H1 (cell line): Measurements from ENCODE around the gene C1QTNF1. TPM values are rescaled to one million over a fixed set of nuclear protein-coding genes. Genes with fewer than 3 reads are reported as not detected.
A peak's percentile ranks its signal among the peaks of the same experiment; 100 is the strongest.

Experiments used
- CTCF ChIA-PET: fragments of 300-600 bp; sonication (Branson Sonifier 250); formaldehyde crosslinking; loops from one replicate; lab custom pipeline; 2021; ENCODE audit not compliant: partially characterized antibody; lab: Charles Lee
- POLR2A ChIA-PET: fragments of 300-600 bp; sonication (Branson Sonifier 250); formaldehyde crosslinking; loops from one replicate; lab custom pipeline; 2021; ENCODE audit warnings: inconsistent platforms; ENCODE audit not compliant: partially characterized antibody; lab: Charles Lee
- DNase-seq, 2 experiments: peaks; one replicate each; pipeline versions ENCODE4 v3.0.0 to v3.0.0-alpha.2; 2010 to 2022; ENCODE audit warnings: low spot score in 2 of 2, low read depth in 1 of 2, mixed read lengths in 1 of 2
- FAIRE-seq: peaks from 2 replicates; lab custom pipeline; 2011; peaks lifted over from hg19 to GRCh38; lab: Jason Lieb, UNC
- H2AFZ ChIP-seq: 2 replicates; pipeline ENCODE4 v1.8.1; 2012; ENCODE audit warnings: low read length, inconsistent platforms
- H2AK5ac ChIP-seq: 2 replicates; pipeline ENCODE4 v1.6.1; 2013; ENCODE audit warnings: low read depth, low read length
- H2BK120ac ChIP-seq: replicated peaks from 2 replicates; pipeline ENCODE3; 2013; ENCODE audit warnings: low read depth, low read length, inconsistent platforms
- H2BK12ac ChIP-seq: 2 replicates; pipeline ENCODE4 v1.6.1; 2013; ENCODE audit warnings: low read depth, low read length
- H2BK15ac ChIP-seq: 2 replicates; pipeline ENCODE4 v1.6.1; 2013; ENCODE audit warnings: low read length
- H2BK20ac ChIP-seq: 2 replicates; pipeline ENCODE4 v1.6.1; 2013; ENCODE audit warnings: low read length
- H2BK5ac ChIP-seq: 2 replicates; pipeline ENCODE4 v1.6.1; 2013; ENCODE audit warnings: low read depth, low read length
- H3K14ac ChIP-seq: 2 replicates; pipeline ENCODE4 v1.6.1; 2013; ENCODE audit warnings: inconsistent platforms; ENCODE audit not compliant: insufficient read length
- H3K18ac ChIP-seq: 2 replicates; pipeline ENCODE4 v1.6.1; 2013; ENCODE audit warnings: low read length; ENCODE audit errors: extremely low read depth
- H3K23ac ChIP-seq: 2 replicates; pipeline ENCODE4 v1.6.1; 2013; ENCODE audit warnings: inconsistent platforms; ENCODE audit not compliant: insufficient read length
- H3K23me2 ChIP-seq: 2 replicates; pipeline ENCODE4 v1.6.1; 2013; ENCODE audit warnings: low read depth, low read length
- H3K27ac ChIP-seq: 2 replicates; pipeline ENCODE4 v1.6.1; 2011; ENCODE audit warnings: low read depth, low read length, inconsistent platforms
- H3K27me3 ChIP-seq, 4 experiments: replicated peaks in 1 of 4; 1 replicate in 1 of 4; 2 replicates in 3 of 4; pipeline versions ENCODE4 v1.6.1 to v1.8.1; 2011 to 2013; ENCODE audit warnings: low read length in 3 of 4, mild to moderate bottlenecking in 3 of 4, inconsistent platforms in 2 of 4, mixed read lengths in 2 of 4, moderate library complexity in 1 of 4; ENCODE audit not compliant: control insufficient read depth in 3 of 4, insufficient read depth in 3 of 4; ENCODE audit errors: extremely low read depth in 1 of 4
- H3K36me3 ChIP-seq, 4 experiments: 2 replicates each; pipeline versions ENCODE4 v1.6.1 to v1.8.1; 2011 to 2013; ENCODE audit warnings: mild to moderate bottlenecking in 4 of 4, low read length in 3 of 4, moderate library complexity in 2 of 4, control low read depth in 1 of 4, inconsistent platforms in 1 of 4; ENCODE audit not compliant: insufficient read depth in 4 of 4, control insufficient read depth in 2 of 4
- H3K4ac ChIP-seq: replicated peaks from 2 replicates; pipeline ENCODE3; 2013; ENCODE audit warnings: low read length, low read depth, mixed read lengths, inconsistent platforms; ENCODE audit not compliant: insufficient read length
- H3K4me1 ChIP-seq, 4 experiments: replicated peaks in 1 of 4; 1 replicate in 1 of 4; 2 replicates in 3 of 4; pipeline versions ENCODE4 v1.6.1 to v1.8.1; 2011 to 2013; ENCODE audit warnings: low read length in 3 of 4, inconsistent platforms in 2 of 4, mixed read lengths in 1 of 4; ENCODE audit not compliant: insufficient read depth in 4 of 4, control insufficient read depth in 3 of 4
- H3K4me2 ChIP-seq, 2 experiments: 2 replicates each; pipeline versions ENCODE4 v1.6.1 to v1.8.1; 2011 to 2013; ENCODE audit warnings: low read depth in 2 of 2, low read length in 2 of 2, control low read depth in 1 of 2, inconsistent platforms in 1 of 2, mild to moderate bottlenecking in 1 of 2; ENCODE audit not compliant: insufficient read depth in 1 of 2
- H3K4me3 ChIP-seq, 4 experiments: fragments of 200-600, 300-600 bp in 1 of 4; sonication (generic), shearing (Covaris generic), sonication (Bioruptor Twin) in 1 of 4; 2 replicates each; pipeline versions ENCODE4 v1.5.1 to v1.8.1; 2011 to 2016; ENCODE audit warnings: low read length in 4 of 4, low read depth in 3 of 4, control low read depth in 2 of 4, inconsistent platforms in 2 of 4, mild to moderate bottlenecking in 2 of 4, mixed read lengths in 1 of 4, moderate library complexity in 1 of 4; ENCODE audit not compliant: insufficient read depth in 2 of 4; ENCODE audit errors: extremely low read depth in 1 of 4
- H3K56ac ChIP-seq: replicated peaks from 2 replicates; pipeline ENCODE3; 2013; ENCODE audit warnings: low read depth, mild to moderate bottlenecking, mixed read lengths, low read length, inconsistent platforms; ENCODE audit not compliant: insufficient read length
- H3K79me1 ChIP-seq: 2 replicates; pipeline ENCODE4 v1.6.1; 2013; ENCODE audit warnings: low read depth, low read length, control low read depth
- H3K79me2 ChIP-seq, 2 experiments: 2 replicates each; pipeline versions ENCODE4 v1.6.1 to v1.8.1; 2012 to 2013; ENCODE audit warnings: low read length in 2 of 2, mild to moderate bottlenecking in 2 of 2, inconsistent platforms in 1 of 2; ENCODE audit not compliant: insufficient read depth in 2 of 2, control insufficient read depth in 1 of 2
- H3K9ac ChIP-seq, 4 experiments: replicated peaks in 1 of 4; 1 replicate in 1 of 4; 2 replicates in 3 of 4; pipeline versions ENCODE4 v1.6.1 to v1.8.1; 2011 to 2013; ENCODE audit warnings: low read depth in 3 of 4, low read length in 3 of 4, control low read depth in 2 of 4, mild to moderate bottlenecking in 2 of 4, moderate library complexity in 2 of 4, inconsistent platforms in 1 of 4; ENCODE audit errors: extremely low read depth in 1 of 4
- H3K9me3 ChIP-seq, 2 experiments: 2 replicates each; pipeline versions ENCODE4 v1.6.1 to v1.8.1; 2012 to 2013; ENCODE audit warnings: mild to moderate bottlenecking in 2 of 2, moderate library complexity in 2 of 2, control low read depth in 1 of 2, inconsistent platforms in 1 of 2, low read depth in 1 of 2, low read length in 1 of 2, mixed read lengths in 1 of 2; ENCODE audit not compliant: insufficient read depth in 2 of 2
- H4K20me1 ChIP-seq, 2 experiments: replicated peaks in 1 of 2; 2 replicates each; pipeline versions ENCODE3 to v1.8.1; 2011 to 2013; ENCODE audit warnings: inconsistent platforms in 2 of 2, low read length in 2 of 2, mild to moderate bottlenecking in 1 of 2; ENCODE audit not compliant: insufficient read depth in 2 of 2, control insufficient read depth in 1 of 2
- H4K5ac ChIP-seq: 2 replicates; pipeline ENCODE4 v1.6.1; 2013; ENCODE audit warnings: low read length, low read depth, mixed read lengths, inconsistent platforms; ENCODE audit not compliant: insufficient read length
- H4K8ac ChIP-seq: 2 replicates; pipeline ENCODE4 v1.8.0; 2013; ENCODE audit warnings: mild to moderate bottlenecking, moderate library complexity, low read length, inconsistent platforms; ENCODE audit not compliant: insufficient read depth; ENCODE audit errors: extremely low read depth
- H4K91ac ChIP-seq: replicated peaks from 2 replicates; pipeline ENCODE3; 2013; ENCODE audit warnings: low read length, mixed read lengths, inconsistent platforms; ENCODE audit not compliant: insufficient read length
- NRF1 ChIP-seq: IDR thresholded peaks from 2 replicates; pipeline ENCODE4 v1.6.1; 2011; ENCODE audit warnings: mild to moderate bottlenecking, low read depth, low read length, improper control_type of control experiment
- POLR2A ChIP-seq, 2 experiments: IDR thresholded peaks; 1 replicate in 1 of 2; 2 replicates in 1 of 2; pipeline ENCODE4 v1.6.1; 2011; ENCODE audit warnings: low read depth in 2 of 2, low read length in 2 of 2, mild to moderate bottlenecking in 2 of 2; ENCODE audit errors: control extremely low read depth in 1 of 2
- RAD21 ChIP-seq, 2 experiments: IDR thresholded peaks in 1 of 2; conservative IDR thresholded peaks in 1 of 2; 2 replicates each; pipeline ENCODE4 v1.6.1; 2011; ENCODE audit warnings: low read depth in 2 of 2, low read length in 2 of 2, improper control_type of control experiment in 1 of 2, inconsistent platforms in 1 of 2, mild to moderate bottlenecking in 1 of 2, moderate library complexity in 1 of 2
- WGBS, 2 experiments: shearing (Covaris generic) in 1 of 2; methylation state at CpG; one replicate each; pipeline versions ENCODE4 v1.1.6 to v1.1.7; 2013 to 2015; ENCODE audit warnings: low lambda C conversion rate in 2 of 2, mixed read lengths in 2 of 2, inconsistent platforms in 1 of 2, low coverage in 1 of 2, missing lambda C conversion rate in 1 of 2; ENCODE audit not compliant: insufficient replicate concordance in 2 of 2, insufficient coverage in 1 of 2, insufficient read length in 1 of 2; ENCODE audit errors: extremely low coverage in 1 of 2, missing lambda C conversion rate in 1 of 2; 5-methylcytosine and 5-hydroxymethylcytosine counted together
- polyA plus RNA-seq, 7 experiments: library from polyadenylated mRNA; depleted of rRNA in 3 of 7; stranded (reverse) in 5 of 7; unstranded in 2 of 7; fragments of >200 nt in 5 of 7; fragments of 200-250 nt in 2 of 7; gene quantifications; 1 replicate in 5 of 7; 2 replicates in 1 of 7; 4 replicates in 1 of 7; pipeline versions ENCODE4 v1.2.1 to v1.2.3, GENCODE V29; 2011 to 2013; ENCODE audit warnings: missing spikeins in 2 of 7, mixed read lengths in 2 of 7
- total RNA-seq: library from RNA; stranded (reverse); fragmentation: NEBNext Ultra II Directional; extraction: Animal tissue kit (Norgen Biotek cat#: 25700); gene quantifications from 2 replicates; pipeline ENCODE4 v1.2.1, GENCODE V29; 2021
- TF ChIP-seq, protein P1 (sequence below), 3 experiments: IDR thresholded peaks; 1 replicate in 2 of 3; 2 replicates in 1 of 3; pipeline versions ENCODE4 v1.5.1 to v1.6.1; 2011; ENCODE audit warnings: low read length in 3 of 3, mild to moderate bottlenecking in 3 of 3, inconsistent platforms in 2 of 3, low read depth in 1 of 3, moderate library complexity in 1 of 3; ENCODE audit not compliant: insufficient read depth in 1 of 3; ENCODE audit errors: control extremely low read depth in 1 of 3

C1QTNF1 gene
- total and polyA plus RNA-seq, 2 of the 8 experiments (the other 6 are each of a cell fraction or from before 2014, with no cell fraction given): 1.5 to 2.5 TPM

DNA sequence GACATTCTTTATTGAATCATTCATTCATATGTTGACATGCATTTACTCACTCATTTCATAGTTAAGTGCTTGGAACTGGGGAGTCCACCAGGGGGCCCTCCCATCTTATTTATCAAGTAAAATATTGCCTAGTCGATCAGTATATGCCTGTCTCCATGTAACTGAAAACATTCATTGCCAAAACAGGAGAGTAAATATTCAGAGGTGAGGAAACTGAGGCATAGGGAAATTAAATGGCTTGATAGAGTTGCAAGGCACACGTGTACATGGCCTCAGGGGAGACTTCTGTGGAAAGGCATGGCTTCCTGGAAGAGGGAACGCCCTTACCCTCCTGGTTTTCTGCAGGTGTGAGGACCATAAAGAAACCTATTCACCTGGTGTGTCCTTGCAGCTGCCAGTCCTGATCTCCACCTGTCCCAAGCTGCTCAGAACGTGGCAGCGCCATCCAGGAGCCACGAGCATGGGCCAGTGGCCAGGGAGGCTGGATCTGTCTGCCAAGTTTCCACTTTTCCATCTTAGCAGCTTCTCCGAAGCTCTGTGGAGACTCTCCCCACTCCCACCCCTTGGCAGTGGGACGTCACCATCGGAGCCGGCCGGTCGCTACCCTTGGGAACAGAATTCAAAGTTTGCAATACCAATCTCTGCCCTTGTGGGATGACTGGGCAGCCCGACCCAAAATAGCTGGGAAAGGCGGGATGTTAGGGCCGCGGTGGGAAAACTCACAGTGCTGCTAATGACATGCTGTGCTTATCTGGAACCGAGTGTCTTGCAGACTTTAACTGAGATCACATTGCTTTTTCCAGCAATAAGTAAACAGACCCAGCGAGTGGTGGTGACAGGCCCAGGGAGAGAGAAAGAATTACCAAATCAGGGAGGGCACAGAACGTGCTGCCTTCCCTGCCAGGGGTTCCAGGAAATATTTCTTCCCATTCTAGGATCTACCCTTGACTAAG is 4.1 kb upstream of the C1QTNF1 start:
- POLR2A ChIA-PET: no interaction called here
- Histone ChIP-seq H2BK20ac (no peak overlapping the region), H2BK120ac (no peak overlapping the region), H4K8ac (no peak overlapping the region), H3K56ac (no peak overlapping the region), H3K27ac (no peak overlapping the region), H3K23me2 (peaks cover 9% of the 10 kb centered on the region; the same call in 1 of the 2 replicates), H3K4me3 (no peak overlapping the region), H4K91ac (no peak overlapping the region), H3K36me3 (no peaks in the 10 kb centered on the region), H3K18ac (no peak overlapping the region), H3K9me3 (peaks cover 9 to 10% of the 10 kb centered on the region in 2 experiments; a peak in 3 of 4 replicates), H4K20me1 (no peaks in the 10 kb centered on the region), H3K23ac (no peak overlapping the region), H3K4me2 (no peak overlapping the region), H2BK5ac (no peak overlapping the region), H3K4ac (no peak overlapping the region), H2BK15ac (no peak overlapping the region), H3K9ac (no peak overlapping the region), H4K5ac (no peak overlapping the region), H2AK5ac (no peak overlapping the region), H3K79me2 (no peaks in the 10 kb centered on the region), H3K27me3 (peaks cover 14 to 50% (median 40%) of the 10 kb centered on the region in 4 experiments), H2AFZ (no peak overlapping the region), H3K14ac (no peak overlapping the region), H3K4me1 (peaks cover 2 to 7% (median 4%) of the 10 kb centered on the region in 4 experiments; a peak in 4 of 7 replicates), H2BK12ac (no peak overlapping the region), H3K79me1 (no peaks in the 10 kb centered on the region)
- peak; percentile 61 to 64 for TF ChIP-seq RAD21 (IDR thresholded peaks at IDR 0.05 in 1 of 2, conservative IDR thresholded peaks at IDR 0.05 in 1 of 2; ENCODE audit: low read depth in 2 of 2, low read length in 2 of 2)
- no peak for TF ChIP-seq POLR2A (IDR thresholded peaks at IDR 0.05; ENCODE audit: control extremely low read depth in 1 of 2, low read depth in 2 of 2, low read length in 2 of 2)
- TF ChIP-seq NRF1: no peak
- TF ChIP-seq, protein P1, sequence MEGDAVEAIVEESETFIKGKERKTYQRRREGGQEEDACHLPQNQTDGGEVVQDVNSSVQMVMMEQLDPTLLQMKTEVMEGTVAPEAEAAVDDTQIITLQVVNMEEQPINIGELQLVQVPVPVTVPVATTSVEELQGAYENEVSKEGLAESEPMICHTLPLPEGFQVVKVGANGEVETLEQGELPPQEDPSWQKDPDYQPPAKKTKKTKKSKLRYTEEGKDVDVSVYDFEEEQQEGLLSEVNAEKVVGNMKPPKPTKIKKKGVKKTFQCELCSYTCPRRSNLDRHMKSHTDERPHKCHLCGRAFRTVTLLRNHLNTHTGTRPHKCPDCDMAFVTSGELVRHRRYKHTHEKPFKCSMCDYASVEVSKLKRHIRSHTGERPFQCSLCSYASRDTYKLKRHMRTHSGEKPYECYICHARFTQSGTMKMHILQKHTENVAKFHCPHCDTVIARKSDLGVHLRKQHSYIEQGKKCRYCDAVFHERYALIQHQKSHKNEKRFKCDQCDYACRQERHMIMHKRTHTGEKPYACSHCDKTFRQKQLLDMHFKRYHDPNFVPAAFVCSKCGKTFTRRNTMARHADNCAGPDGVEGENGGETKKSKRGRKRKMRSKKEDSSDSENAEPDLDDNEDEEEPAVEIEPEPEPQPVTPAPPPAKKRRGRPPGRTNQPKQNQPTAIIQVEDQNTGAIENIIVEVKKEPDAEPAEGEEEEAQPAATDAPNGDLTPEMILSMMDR (IDR thresholded peaks at IDR 0.05; ENCODE audit: control extremely low read depth in 1 of 3, insufficient read depth in 1 of 3, low read depth in 1 of 3, low read length in 3 of 3): peak in 2 of 3 experiments; percentile 35 to 42; a peak in 2 of 4 replicates
- DNase-seq (no peak), FAIRE-seq (no peak)
- 78% methylated on average over 19 of the region's 19 CpGs; no CpG with 5 or more reads in 1 of the 2 experiments for WGBS, 2 experiments
- CTCF ChIA-PET: interaction anchor here (0.6 to 8.0 kb wide), 11 partner anchors 9 to 36 kb away, joined by 3 to 56 read pairs (median 3); no protein-coding TSS in a partner anchor
